ENCODE data around the gene RGS7.

GRCh38 chr1:241166625-241167024 lies 190.4 kb downstream of the RGS7 start:
- TF ChIP-seq, protein P1, sequence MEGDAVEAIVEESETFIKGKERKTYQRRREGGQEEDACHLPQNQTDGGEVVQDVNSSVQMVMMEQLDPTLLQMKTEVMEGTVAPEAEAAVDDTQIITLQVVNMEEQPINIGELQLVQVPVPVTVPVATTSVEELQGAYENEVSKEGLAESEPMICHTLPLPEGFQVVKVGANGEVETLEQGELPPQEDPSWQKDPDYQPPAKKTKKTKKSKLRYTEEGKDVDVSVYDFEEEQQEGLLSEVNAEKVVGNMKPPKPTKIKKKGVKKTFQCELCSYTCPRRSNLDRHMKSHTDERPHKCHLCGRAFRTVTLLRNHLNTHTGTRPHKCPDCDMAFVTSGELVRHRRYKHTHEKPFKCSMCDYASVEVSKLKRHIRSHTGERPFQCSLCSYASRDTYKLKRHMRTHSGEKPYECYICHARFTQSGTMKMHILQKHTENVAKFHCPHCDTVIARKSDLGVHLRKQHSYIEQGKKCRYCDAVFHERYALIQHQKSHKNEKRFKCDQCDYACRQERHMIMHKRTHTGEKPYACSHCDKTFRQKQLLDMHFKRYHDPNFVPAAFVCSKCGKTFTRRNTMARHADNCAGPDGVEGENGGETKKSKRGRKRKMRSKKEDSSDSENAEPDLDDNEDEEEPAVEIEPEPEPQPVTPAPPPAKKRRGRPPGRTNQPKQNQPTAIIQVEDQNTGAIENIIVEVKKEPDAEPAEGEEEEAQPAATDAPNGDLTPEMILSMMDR (IDR thresholded peaks at IDR 0.05): no peak
- no peak for TF ChIP-seq POLR2A (IDR thresholded peaks at IDR 0.05; ENCODE audit: low read depth)
- no peak for TF ChIP-seq POLR2AphosphoS5 (IDR thresholded peaks at IDR 0.05)
- TF ChIP-seq EP300 (IDR thresholded peaks at IDR 0.05): no peak

Data from esophagus muscularis mucosa (tissue), 4 donors.